Body of pancreas (tissue), 4 donors: Measurements from ENCODE around the gene TMEM250. TPM values are rescaled to one million over a fixed set of nuclear protein-coding genes. Genes with fewer than 3 reads are reported as not detected.

ENCODE experiments used
- ATAC-seq: fragments of 150-250 bp; one replicate; pipeline ENCODE4 v1.9.1; 2016
- DNase-seq, 4 donors: peaks; one replicate each; pipeline ENCODE4 v3.0.0-alpha.2; 2019
- H3K27ac ChIP-seq, 4 donors: fragments of 200-600 bp; sonication (generic); 1 replicate in 3 of 4; 2 replicates in 1 of 4; pipeline versions ENCODE4 v1.5.1 to v1.6.1; 2016 to 2019; ENCODE audit warnings: mild to moderate bottlenecking in 1 of 4, mixed read lengths in 1 of 4, moderate library complexity in 1 of 4
- H3K27me3 ChIP-seq, 2 donors: fragments of 200-600 bp; sonication (generic); one replicate each; pipeline ENCODE4 v1.6.0; 2016; ENCODE audit warnings: mild to moderate bottlenecking in 1 of 2
- H3K36me3 ChIP-seq, 2 donors: fragments of 200-600 bp; sonication (generic); replicated peaks in 1 of 2; 2 replicates each; pipeline ENCODE4 v1.5.1; 2016; ENCODE audit warnings: low read depth in 2 of 2; ENCODE audit not compliant: insufficient read depth in 1 of 2
- H3K4me1 ChIP-seq: fragments of 200-600 bp; sonication (generic); one replicate; pipeline ENCODE4 v1.6.0; 2016
- H3K4me3 ChIP-seq, 2 donors: fragments of 200-600 bp; sonication (generic); 1 replicate in 1 of 2; 2 replicates in 1 of 2; pipeline ENCODE4 v1.5.1; 2016 to 2019
- H3K9me3 ChIP-seq, 3 donors: fragments of 200-600 bp; sonication (generic); 1 replicate in 2 of 3; 2 replicates in 1 of 3; pipeline ENCODE4 v1.5.1; 2016
- CTCF ChIP-seq, 7 experiments: fragments of 450-650 bp in 4 of 7; fragments of 200-600 bp in 3 of 7; sonication (generic) in 3 of 7; IDR thresholded peaks; one replicate each; pipeline ENCODE4 v1.5.1; 2016 to 2019; ENCODE audit warnings: antibody characterized with exemption in 7 of 7
- POLR2A ChIP-seq, 3 donors: fragments of 450-650 bp; IDR thresholded peaks; one replicate each; pipeline ENCODE4 v1.6.1; 2016; ENCODE audit warnings: antibody characterized with exemption in 3 of 3, mild to moderate bottlenecking in 2 of 3
- WGBS, 2 donors: methylation state at CpG; one replicate each; pipeline ENCODE4 v1.1.5; 2017; 5-methylcytosine and 5-hydroxymethylcytosine counted together
- intact Hi-C: fragments of 100-400 bp; cut with DNase I; formaldehyde crosslinking; loops from one replicate; pipeline ENCODE4 v1.15.1; 2023
- total RNA-seq, 2 donors: library from RNA; depleted of rRNA; stranded (reverse); fragments of >200 nt; gene quantifications; one replicate each; pipeline ENCODE4 v1.1.0, GENCODE V29; 2016

TMEM250 gene
- total RNA-seq, 2 donors from 2014 or later = 21.3 to 47.1 TPM

DNA sequence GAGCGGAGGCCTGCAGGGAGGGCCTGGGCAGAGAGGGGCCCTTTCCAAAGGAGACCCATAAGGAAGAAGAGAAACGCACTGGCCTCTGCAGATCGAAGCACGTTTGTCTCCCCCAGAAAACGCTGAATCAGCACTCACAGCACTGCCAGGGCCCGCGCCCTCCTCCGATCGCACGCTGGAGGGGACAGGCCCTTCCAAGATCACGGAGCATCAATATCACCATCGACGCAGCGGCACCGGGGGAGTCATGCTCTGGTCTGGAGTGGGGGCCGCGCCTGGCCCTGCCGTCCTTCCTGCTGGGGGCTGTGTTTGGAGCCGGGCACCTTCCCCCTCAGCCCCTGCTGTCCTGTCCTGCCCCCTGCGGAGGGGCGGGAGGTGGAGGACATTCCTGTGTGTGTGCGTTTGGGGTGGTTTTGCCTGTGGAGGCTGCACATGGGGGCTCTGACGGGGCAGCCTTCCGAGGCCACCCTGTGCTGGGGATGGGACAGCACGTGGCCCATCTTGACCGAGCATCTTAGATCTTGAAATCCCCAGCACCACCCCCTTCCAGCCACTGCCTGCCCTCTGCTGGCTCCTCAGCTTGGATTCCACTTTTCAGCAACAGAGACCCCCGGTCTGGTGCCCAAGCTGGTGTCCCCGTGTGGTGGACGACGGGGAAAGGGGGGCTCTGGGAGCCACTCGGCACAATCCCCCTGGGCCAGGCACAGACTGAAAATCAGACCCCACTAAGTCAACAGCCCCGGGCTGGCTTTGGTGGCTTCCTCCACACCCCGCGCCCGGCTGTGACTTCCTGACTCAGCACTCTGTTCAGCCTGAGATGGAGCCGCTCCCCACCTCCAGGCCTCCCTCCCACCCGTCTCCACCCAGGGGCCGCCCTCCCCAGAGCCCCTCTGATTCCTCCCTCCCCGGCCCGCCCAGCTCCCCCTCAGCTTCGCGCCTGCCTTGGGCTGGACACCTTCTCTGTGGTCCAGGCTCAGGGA, 8.3 kb downstream of the TMEM250 start:
- 34 to 78% methylated on average over 7 to 42 of the region's 42 CpGs for WGBS, 2 donors
- intact Hi-C loops = no loop called here

DNA sequence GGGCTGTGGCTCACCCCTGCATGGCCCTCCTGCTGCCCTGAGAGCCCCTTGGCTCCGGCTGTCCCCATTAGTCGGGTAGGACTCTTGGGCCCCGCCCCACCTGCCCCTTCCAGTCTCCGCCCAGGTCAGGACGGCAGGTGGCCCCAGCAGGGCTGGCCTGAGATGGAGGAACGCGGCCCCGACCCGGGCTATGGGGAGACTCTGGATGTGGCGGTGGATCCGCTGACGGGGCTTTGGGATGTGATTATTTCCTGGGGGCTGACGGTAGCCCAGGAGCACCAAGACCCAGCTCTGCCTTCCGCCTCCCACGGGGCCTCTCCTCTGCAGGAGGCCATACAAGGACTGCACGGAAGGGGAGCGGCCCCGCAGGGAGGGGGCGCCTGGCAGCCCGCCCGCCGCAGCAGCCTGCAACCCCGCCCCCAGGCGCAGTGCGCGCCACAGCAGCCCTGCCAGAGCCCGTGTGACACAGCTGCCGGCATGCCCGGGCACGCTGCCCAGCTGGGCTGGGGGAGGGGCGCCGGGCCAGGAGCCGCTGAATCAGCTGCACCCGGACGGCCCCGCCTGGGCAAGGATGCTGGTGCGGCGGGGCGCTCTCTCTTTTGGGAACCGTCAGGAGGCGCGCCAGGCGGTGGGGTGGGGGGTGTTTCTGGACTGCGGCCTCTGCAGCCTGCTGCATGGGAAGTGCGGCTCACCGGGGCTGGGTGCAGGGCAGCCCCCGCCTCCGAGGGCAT, 9.2 kb downstream of the TMEM250 start:
- intact Hi-C loops = no loop called here
- peaks cover 39% of the 10 kb centered on the region for H3K4me1 ChIP-seq
- ATAC-seq = peak; percentile 87

More for the DNA sequence above, 8.3 kb downstream of the TMEM250 start:
- Histone ChIP-seq H3K9me3 (no peaks in the 10 kb centered on the region), H3K4me3 (no peak overlapping the region), H3K27me3 (no peaks in the 10 kb centered on the region), H3K36me3 (no peaks in the 10 kb centered on the region), H3K4me1 (peaks cover 39% of the 10 kb centered on the region), H3K27ac (peak overlapping the region in 2 of 4 donors; percentile 84)
- TF ChIP-seq CTCF (IDR thresholded peaks at IDR 0.05) (no peak), POLR2A (IDR thresholded peaks at IDR 0.05) (no peak)
- DNase-seq (no peak), ATAC-seq (no peak)

DNA sequence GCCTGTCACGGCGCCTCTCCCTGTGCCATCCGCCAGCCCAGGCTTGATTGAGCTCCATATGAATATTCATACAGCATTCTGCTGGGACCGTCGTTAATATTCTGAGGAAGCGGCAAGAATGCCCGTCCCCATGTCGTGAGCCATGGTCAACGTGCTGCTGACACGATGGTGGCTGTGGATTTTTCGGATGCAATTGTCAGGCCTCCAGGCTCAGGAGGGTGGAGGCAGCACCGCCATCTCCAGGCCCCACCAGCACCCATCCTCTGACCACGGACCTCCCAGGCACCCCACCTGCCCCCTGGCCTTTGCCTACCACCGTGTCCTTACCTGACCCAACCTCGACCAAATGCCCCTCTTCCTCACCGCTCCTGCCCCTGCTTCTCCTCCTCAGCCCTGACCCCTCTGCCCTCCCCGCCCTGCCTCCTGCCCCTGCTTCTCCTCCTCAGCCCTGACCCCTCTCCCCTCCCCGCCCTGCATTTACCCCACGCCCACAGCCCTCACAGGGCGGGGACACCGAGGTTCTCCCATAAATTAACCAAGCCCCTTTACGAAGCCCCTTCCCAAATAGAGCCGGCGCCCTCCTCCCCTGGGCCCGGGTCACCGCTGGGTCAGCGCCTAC, 9.9 kb downstream of the TMEM250 start:
- Histone ChIP-seq H3K36me3 (no peaks in the 10 kb centered on the region), H3K9me3 (no peaks in the 10 kb centered on the region), H3K4me3 (no peak overlapping the region), H3K27me3 (no peaks in the 10 kb centered on the region), H3K27ac (peak overlapping the region; percentile 57 to 84 (median 78)), H3K4me1 (peaks cover 39% of the 10 kb centered on the region)
- intact Hi-C loops = no loop called here
- TF ChIP-seq POLR2A (IDR thresholded peaks at IDR 0.05) = no peak
- TF ChIP-seq CTCF (IDR thresholded peaks at IDR 0.05) = no peak
- ATAC-seq (no peak), DNase-seq (no peak)
- WGBS, 2 donors = 73 to 85% methylated on average over 26 to 27 of the region's 27 CpGs

More for the DNA sequence above, 9.2 kb downstream of the TMEM250 start:
- Histone ChIP-seq H3K9me3 (no peaks in the 10 kb centered on the region), H3K27me3 (no peaks in the 10 kb centered on the region), H3K36me3 (no peaks in the 10 kb centered on the region), H3K27ac (peak overlapping the region; percentile 57 to 84 (median 78)), H3K4me3 (no peak overlapping the region)
- 2% methylated on average over 7 to 38 of the region's 48 CpGs for WGBS, 2 donors
- TF ChIP-seq POLR2A (IDR thresholded peaks at IDR 0.05) (peak; percentile 20 to 63 (median 62)), CTCF (IDR thresholded peaks at IDR 0.05) (peak in 1 of 7 experiments; percentile 36)
- peak; percentile 92 to 96 (median 94) for DNase-seq

GRCh38 chr9:136107953-136108647, 10.6 kb downstream of the TMEM250 start:
- DNase-seq (no peak), ATAC-seq (no peak)
- H3K4me3 ChIP-seq = no peak overlapping the region
- H3K9me3 ChIP-seq = no peaks in the 10 kb centered on the region
- H3K4me1 ChIP-seq = peaks cover 39% of the 10 kb centered on the region
- TF ChIP-seq CTCF (IDR thresholded peaks at IDR 0.05) (no peak), POLR2A (IDR thresholded peaks at IDR 0.05) (no peak)
- no peaks in the 10 kb centered on the region for H3K36me3 ChIP-seq
- no peaks in the 10 kb centered on the region for H3K27me3 ChIP-seq
- 87 to 93% methylated on average over 16 to 29 of the region's 29 CpGs for WGBS, 2 donors
- peak overlapping the region in 2 of 4 donors; percentile 32 to 34 for H3K27ac ChIP-seq
- intact Hi-C loops = no loop called here
